ENCODE data around the gene RFX7. TPM values are rescaled to one million over a fixed set of nuclear protein-coding genes. Genes with fewer than 3 reads are reported as not detected.

RFX7 gene
- total RNA-seq, 1 donor from 2014 or later, result 57.2 TPM

DNA sequence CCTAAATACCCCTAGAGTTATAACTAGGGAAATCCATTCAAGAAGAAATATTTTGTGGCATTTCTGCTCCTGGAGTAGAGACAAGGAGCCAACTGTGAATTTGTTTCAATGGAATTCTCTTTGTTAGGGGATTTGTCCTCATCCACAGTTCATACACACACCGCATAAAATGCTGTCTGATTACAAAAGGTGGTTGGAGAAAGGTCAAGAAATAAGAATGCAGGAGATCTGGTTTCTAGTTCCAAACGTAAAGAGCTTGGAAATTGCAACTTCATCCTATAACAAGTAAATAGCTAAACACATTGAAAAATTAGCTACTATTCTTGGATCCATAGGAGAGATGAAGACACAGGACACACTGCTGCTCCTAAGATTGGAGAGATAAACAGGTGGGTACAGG lies 184.0 kb downstream of the RFX7 start:
- Mint-ChIP-seq H3K9me3 (peaks cover 3% of the 10 kb centered on the region), H3K27me3 (ENCODE audit: low read depth) (no peaks in the 10 kb centered on the region), H3K36me3 (ENCODE audit: low read depth) (no peaks in the 10 kb centered on the region), H3K4me3 (no peak overlapping the region), H3K27ac (ENCODE audit: unreplicated experiment) (no peak overlapping the region), H3K4me1 (no peaks in the 10 kb centered on the region)
- no peak for TF ChIP-seq CTCF (conservative IDR thresholded peaks at IDR 0.05)
- no peak for DNase-seq (ENCODE audit: low read depth, low spot score)

- no peak for TF ChIP-seq CTCF (conservative IDR thresholded peaks at IDR 0.05)
- no peaks in the 10 kb centered on the region for H3K36me3 Mint-ChIP-seq (ENCODE audit: low read depth)
- no peaks in the 10 kb centered on the region for H3K27me3 Mint-ChIP-seq (ENCODE audit: low read depth)
- H3K9me3 Mint-ChIP-seq, result peaks cover 3% of the 10 kb centered on the region
- H3K4me3 Mint-ChIP-seq, result no peak overlapping the region
- no peak for DNase-seq (ENCODE audit: low read depth, low spot score)
- H3K4me1 Mint-ChIP-seq, result no peaks in the 10 kb centered on the region
- H3K27ac Mint-ChIP-seq (ENCODE audit: unreplicated experiment), result no peak overlapping the region
These were observed 184.7 kb downstream of the RFX7 start for GRCh38 chr15:56058986-56059385.

GRCh38 chr15:56056626-56057025 lies 187.1 kb downstream of the RFX7 start:
- no peaks in the 10 kb centered on the region for H3K27me3 Mint-ChIP-seq (ENCODE audit: low read depth)
- no peak overlapping the region for H3K27ac Mint-ChIP-seq (ENCODE audit: unreplicated experiment)
- DNase-seq (ENCODE audit: low read depth, low spot score), result no peak
- H3K9me3 Mint-ChIP-seq, result no peaks in the 10 kb centered on the region
- no peak for TF ChIP-seq CTCF (conservative IDR thresholded peaks at IDR 0.05)
- no peaks in the 10 kb centered on the region for H3K36me3 Mint-ChIP-seq (ENCODE audit: low read depth)
- no peak overlapping the region for H3K4me3 Mint-ChIP-seq
- H3K4me1 Mint-ChIP-seq, result peaks cover 4% of the 10 kb centered on the region

- Mint-ChIP-seq H3K36me3 (ENCODE audit: low read depth) (no peaks in the 10 kb centered on the region), H3K27ac (ENCODE audit: unreplicated experiment) (no peak overlapping the region), H3K4me1 (peaks cover 27% of the 10 kb centered on the region), H3K9me3 (no peaks in the 10 kb centered on the region), H3K27me3 (ENCODE audit: low read depth) (no peaks in the 10 kb centered on the region), H3K4me3 (no peak overlapping the region)
- TF ChIP-seq CTCF (conservative IDR thresholded peaks at IDR 0.05), result no peak
- DNase-seq (ENCODE audit: low read depth, low spot score), result no peak
These were observed 190.7 kb downstream of the RFX7 start for GRCh38 chr15:56053046-56053400.

DNA sequence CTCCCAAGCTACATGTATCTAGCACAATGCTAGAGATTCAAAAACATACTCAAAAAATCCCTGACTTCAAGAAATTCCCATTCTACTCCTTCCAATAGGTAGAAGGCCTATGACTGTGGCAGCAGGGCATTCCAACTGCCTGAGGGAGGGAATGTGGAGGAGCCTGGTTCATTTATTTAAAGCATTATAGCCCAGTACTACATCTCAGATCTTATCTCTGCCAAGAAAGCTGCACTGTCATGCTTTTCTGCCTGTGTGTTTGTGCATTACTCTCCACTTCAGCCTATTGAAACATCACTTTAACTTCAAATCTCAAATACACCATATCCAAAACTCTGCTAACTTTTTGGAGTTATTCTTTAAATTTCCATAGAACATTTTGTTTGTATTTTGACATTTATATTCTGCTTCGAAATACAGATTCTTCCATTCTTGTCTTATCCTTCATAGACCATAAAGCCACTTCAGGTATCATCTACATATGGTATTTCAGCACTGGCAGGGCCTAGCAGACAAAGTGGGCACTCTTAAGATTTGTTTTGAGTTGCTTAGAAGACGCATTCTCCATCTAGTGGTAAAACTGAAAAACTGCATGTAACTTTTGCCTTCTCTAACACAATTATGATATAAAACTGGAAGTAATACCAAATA lies 191.2 kb downstream of the RFX7 start:
- H3K27ac Mint-ChIP-seq (ENCODE audit: unreplicated experiment), result no peak overlapping the region
- no peaks in the 10 kb centered on the region for H3K9me3 Mint-ChIP-seq
- H3K36me3 Mint-ChIP-seq (ENCODE audit: low read depth), result no peaks in the 10 kb centered on the region
- TF ChIP-seq CTCF (conservative IDR thresholded peaks at IDR 0.05), result peak; percentile 81
- H3K27me3 Mint-ChIP-seq (ENCODE audit: low read depth), result no peaks in the 10 kb centered on the region
- DNase-seq (ENCODE audit: low read depth, low spot score), result no peak
- H3K4me1 Mint-ChIP-seq, result peaks cover 32% of the 10 kb centered on the region
- H3K4me3 Mint-ChIP-seq, result no peak overlapping the region
